ENCODE data around the gene SYVN1.
A peak's percentile ranks its signal among the peaks of the same experiment; 100 is the strongest.
"Not testable (repeated sequence)": the region's sequence is repeated elsewhere in the genome, so short reads cannot be mapped to it uniquely, and the experiment has no call there.

Gene SYVN1

GRCh38 chr11:65134240-65134951, at the start of gene SYVN1:
TSS of gene SYVN1 (minus strand) at chr11:65134519. CDS start at chr11:65133601, 918 bp downstream.
- intact Hi-C loops (cut with micrococcal nuclease), result loop anchor here (1.0 to 2.0 kb wide), 2 partner anchors 16 to 47 kb away; partner anchors contain the start of gene CAPN1
- peaks cover 32% of the 10 kb centered on the region for H3K4me1 Mint-ChIP-seq (ENCODE audit: low read depth)

DNA sequence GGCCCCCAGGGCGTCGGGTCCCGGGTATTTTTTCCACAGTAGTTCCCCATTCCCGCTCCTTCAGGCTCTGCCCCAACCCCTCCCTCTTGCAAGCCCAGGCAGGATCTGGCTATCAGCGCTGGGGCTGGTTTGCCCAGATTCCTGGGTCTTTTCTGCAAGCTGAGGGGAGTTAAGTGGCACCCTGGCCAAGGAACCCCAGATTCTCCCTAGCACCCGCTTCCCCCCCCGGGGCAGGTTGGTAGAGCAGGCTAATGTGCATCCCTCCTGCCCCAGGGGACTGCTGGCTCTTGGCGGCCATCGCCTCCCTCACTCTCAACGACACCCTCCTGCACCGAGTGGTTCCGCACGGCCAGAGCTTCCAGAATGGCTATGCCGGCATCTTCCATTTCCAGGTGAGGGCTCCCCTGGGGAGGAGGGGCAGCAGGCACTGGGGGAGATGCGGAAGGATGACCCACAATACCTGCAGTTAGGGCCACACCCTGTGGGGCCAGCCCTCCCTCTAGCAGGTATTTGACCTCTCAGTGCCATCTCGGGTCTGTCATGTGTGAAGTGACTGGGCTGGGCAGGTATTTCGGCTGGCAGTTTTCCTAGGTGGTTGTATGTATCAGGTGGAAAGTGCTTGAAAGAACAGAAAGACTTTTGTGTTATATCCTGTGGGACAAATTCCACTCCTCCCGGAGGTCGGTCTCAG, 49.0 kb upstream of the SYVN1 start:
- Mint-ChIP-seq H3K4me3 (peak overlapping the region; percentile 82), H3K27me3 (no peaks in the 10 kb centered on the region), H3K4me1 (ENCODE audit: low read depth) (peaks cover 43% of the 10 kb centered on the region), H3K27ac (no peak overlapping the region), H3K36me3 (ENCODE audit: low read depth) (peaks cover 64% of the 10 kb centered on the region), H3K9me3 (no peaks in the 10 kb centered on the region)
- intact Hi-C loops (cut with micrococcal nuclease), result no loop called here

More at GRCh38 chr11:65134240-65134951, at the start of gene SYVN1:
- Mint-ChIP-seq H3K27me3 (no peaks in the 10 kb centered on the region), H3K4me3 (peak within 1 kb of the TSS; percentile 89), H3K36me3 (ENCODE audit: low read depth) (peaks cover 59% of the 10 kb centered on the region), H3K9me3 (no peaks in the 10 kb centered on the region), H3K27ac (peak within 1 kb of the TSS; percentile 99)

- Mint-ChIP-seq H3K4me3 (peak overlapping the region; percentile 82), H3K9me3 (no peaks in the 10 kb centered on the region), H3K27me3 (no peaks in the 10 kb centered on the region), H3K27ac (peak overlapping the region; percentile 91), H3K36me3 (ENCODE audit: low read depth) (peaks cover 56% of the 10 kb centered on the region), H3K4me1 (ENCODE audit: low read depth) (peaks cover 42% of the 10 kb centered on the region)
- intact Hi-C loops (cut with micrococcal nuclease), result no loop called here
Observed at GRCh38 chr11:65182258-65183170, 48.2 kb upstream of the SYVN1 start.

- no peaks in the 10 kb centered on the region for H3K9me3 Mint-ChIP-seq
- peaks cover 34% of the 10 kb centered on the region for H3K4me1 Mint-ChIP-seq (ENCODE audit: low read depth)
- H3K4me3 Mint-ChIP-seq, result peak within 1 kb of the TSS; percentile 82
- intact Hi-C loops (cut with micrococcal nuclease), result loop anchor here (1.0 to 2.0 kb wide), 2 partner anchors 31 to 47 kb away; partner anchors contain the start of gene SYVN1
- H3K36me3 Mint-ChIP-seq (ENCODE audit: low read depth), result peaks cover 48% of the 10 kb centered on the region
- no peaks in the 10 kb centered on the region for H3K27me3 Mint-ChIP-seq
- H3K27ac Mint-ChIP-seq, result peak within 1 kb of the TSS; percentile 91
Observed at GRCh38 chr11:65181569-65182257, 47.4 kb upstream of the SYVN1 start, which contains the start of gene CAPN1. TSS of gene CAPN1 (plus strand) at chr11:65181928. CDS start at chr11:65182702, 774 bp downstream.

DNA sequence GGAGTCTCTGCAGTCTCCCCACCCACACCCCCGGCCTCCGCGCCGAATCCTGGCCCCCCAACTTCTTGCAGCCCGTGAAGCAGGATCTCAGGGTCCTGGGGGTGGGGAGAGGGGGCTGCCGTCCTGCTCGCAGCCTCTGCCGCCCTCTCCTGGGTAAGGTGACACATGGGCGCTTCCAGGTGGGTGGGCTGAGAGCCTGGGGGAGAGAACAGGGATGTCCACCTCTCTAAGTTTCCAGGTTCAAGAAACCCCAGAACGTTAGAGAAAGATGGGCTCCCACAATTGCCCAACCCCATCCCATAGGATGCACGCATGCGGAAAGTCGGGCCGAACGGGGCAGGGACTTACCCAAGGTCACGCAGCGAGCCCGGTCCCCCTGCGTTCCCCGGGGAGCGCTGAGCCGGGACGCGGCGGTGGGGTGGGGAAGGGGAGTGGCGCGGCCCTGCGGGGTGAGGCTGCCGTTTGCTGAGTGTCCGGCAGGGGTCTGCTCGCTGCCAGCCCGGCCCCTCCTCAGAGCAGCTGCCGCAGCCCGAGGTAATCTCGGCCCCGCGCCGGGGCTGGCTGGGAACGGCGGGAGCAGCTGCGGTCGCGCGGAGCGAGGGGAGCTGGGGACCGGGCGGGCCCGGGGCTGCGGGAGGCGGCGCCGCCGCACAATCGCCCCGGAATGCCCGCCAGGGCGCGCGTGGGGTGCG, 46.7 kb upstream of the SYVN1 start:
- intact Hi-C loops (cut with micrococcal nuclease), result loop anchor here (1.0 to 2.0 kb wide), 2 partner anchors 30 to 47 kb away; partner anchors contain the start of gene SYVN1
- Mint-ChIP-seq H3K27ac (peak overlapping the region; percentile 91), H3K4me3 (peak overlapping the region; percentile 82), H3K4me1 (ENCODE audit: low read depth) (peaks cover 28% of the 10 kb centered on the region), H3K9me3 (no peaks in the 10 kb centered on the region), H3K36me3 (ENCODE audit: low read depth) (peaks cover 41% of the 10 kb centered on the region), H3K27me3 (no peaks in the 10 kb centered on the region)

DNA sequence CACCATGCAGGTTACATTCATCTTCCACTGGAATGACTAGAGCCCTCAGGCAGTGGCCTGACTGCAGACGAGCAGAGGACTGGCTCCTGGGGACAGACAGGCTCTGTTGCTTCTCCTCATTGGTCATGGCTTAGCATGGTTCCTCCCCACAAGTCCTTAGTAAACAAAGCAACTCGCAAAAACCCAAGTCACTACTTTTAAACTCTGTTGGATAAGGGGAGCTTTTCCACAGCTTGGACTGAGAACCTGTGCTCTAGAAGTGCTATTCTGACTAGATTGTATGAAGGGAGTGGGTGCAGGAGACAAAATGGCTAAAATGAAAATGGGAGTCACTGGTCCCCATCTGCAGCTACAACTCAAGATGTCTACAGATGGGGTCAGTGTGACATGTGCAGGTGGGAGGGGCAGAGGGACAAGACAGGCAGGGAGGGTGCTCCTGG, 40.3 kb upstream of the SYVN1 start:
- intact Hi-C loops (cut with micrococcal nuclease); H3K27me3 Mint-ChIP-seq; H3K36me3 Mint-ChIP-seq (ENCODE audit: low read depth): not testable (repeated sequence)

DNA sequence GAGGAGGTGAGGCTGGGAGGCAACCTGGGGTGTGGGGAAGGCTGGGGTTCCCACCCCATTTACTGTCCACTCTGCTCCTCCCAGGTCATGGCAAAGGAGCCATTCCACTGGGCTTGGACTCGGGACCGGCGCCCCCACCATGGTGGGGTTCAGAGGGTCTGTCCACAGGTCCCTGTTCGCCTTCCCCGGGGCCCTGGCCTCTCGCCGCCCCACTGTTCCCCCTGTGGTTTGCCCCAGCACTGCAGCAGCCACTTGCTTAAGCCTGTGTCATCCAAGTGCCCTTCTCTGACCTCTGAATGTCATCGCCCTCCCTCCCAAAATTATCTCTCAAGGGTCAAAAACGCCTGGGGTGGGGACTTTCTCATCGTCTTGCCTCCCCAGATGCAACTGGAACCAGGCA, 38.3 kb upstream of the SYVN1 start:
- peaks cover 14% of the 10 kb centered on the region for H3K4me1 Mint-ChIP-seq (ENCODE audit: low read depth)
- no peaks in the 10 kb centered on the region for H3K9me3 Mint-ChIP-seq
- peaks cover 3% of the 10 kb centered on the region for H3K27me3 Mint-ChIP-seq
- H3K27ac Mint-ChIP-seq, result peak overlapping the region; percentile 22
- intact Hi-C loops (cut with micrococcal nuclease), result no loop called here
- no peak overlapping the region for H3K4me3 Mint-ChIP-seq
- no peaks in the 10 kb centered on the region for H3K36me3 Mint-ChIP-seq (ENCODE audit: low read depth)

More for the DNA sequence above, 40.3 kb upstream of the SYVN1 start:
- not testable (repeated sequence) for H3K4me3 Mint-ChIP-seq; H3K4me1 Mint-ChIP-seq (ENCODE audit: low read depth); H3K9me3 Mint-ChIP-seq; H3K27ac Mint-ChIP-seq

DNA sequence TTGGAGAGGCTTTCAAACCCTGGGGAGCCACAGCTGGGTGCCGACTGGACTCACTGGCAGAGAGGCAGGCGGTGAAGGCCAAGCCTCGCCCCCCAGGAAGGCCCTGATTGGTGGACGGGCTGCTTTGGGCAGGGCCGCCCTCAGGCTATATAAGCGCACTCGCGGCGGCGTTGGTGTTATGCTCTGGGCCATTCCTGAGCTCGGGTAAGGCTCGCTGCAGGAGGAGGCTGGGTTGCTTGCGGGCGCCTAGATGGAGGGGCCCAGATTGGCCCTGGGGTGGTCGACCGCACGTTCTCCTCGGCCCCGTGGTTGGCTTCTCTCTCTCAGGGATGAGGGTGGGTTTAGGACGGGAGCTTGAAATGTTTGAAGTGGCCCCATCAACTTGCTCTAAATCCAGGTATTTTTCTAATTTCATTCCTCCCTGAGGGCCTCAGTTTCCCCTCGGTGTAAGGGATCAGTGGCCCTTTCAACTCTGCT, 35.8 kb upstream of the SYVN1 start, which contains the start of gene SPDYC:
SPDYC (plus strand) TSS at position 176 of the 477 bp plus-strand sequence. CDS start 1,125 bp downstream, outside the sequence.
- no peaks in the 10 kb centered on the region for H3K9me3 Mint-ChIP-seq
- no peak within 1 kb of the TSS for H3K4me3 Mint-ChIP-seq
- intact Hi-C loops (cut with micrococcal nuclease), result no loop called here
- H3K27me3 Mint-ChIP-seq, result peaks cover 3% of the 10 kb centered on the region
- peaks cover 14% of the 10 kb centered on the region for H3K4me1 Mint-ChIP-seq (ENCODE audit: low read depth)
- no peaks in the 10 kb centered on the region for H3K36me3 Mint-ChIP-seq (ENCODE audit: low read depth)
- peak within 1 kb of the TSS; percentile 70 for H3K27ac Mint-ChIP-seq

- Mint-ChIP-seq H3K4me3 (no peak overlapping the region), H3K36me3 (ENCODE audit: low read depth) (no peaks in the 10 kb centered on the region), H3K9me3 (no peaks in the 10 kb centered on the region), H3K4me1 (ENCODE audit: low read depth) (peaks cover 14% of the 10 kb centered on the region), H3K27me3 (peaks cover 3% of the 10 kb centered on the region), H3K27ac (peak overlapping the region; percentile 70)
- intact Hi-C loops (cut with micrococcal nuclease), result no loop called here
Observed at GRCh38 chr11:65169164-65169641, 34.9 kb upstream of the SYVN1 start.

DNA sequence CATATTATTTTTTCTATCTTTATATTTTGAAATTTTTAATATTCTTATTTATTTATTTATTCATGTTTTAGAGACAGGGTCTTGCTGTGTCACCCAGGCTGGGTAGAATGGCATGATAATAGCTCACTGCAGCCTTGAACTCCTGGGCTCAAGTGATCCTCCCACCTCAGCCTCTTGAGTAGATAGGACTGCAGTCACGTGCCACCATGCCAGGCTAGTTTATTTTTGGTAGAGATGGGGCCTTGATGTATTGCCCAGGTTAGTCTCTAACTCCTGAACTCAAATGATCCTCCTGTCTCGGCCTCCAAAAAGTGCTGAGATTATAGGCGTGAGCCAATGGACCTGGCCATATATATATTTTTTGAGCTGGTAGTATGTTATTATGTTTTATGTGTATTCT, 33.3 kb upstream of the SYVN1 start:
- Mint-ChIP-seq H3K9me3 (no peaks in the 10 kb centered on the region), H3K27me3 (peaks cover 3% of the 10 kb centered on the region), H3K27ac (no peak overlapping the region), H3K4me3 (no peak overlapping the region), H3K36me3 (ENCODE audit: low read depth) (no peaks in the 10 kb centered on the region), H3K4me1 (ENCODE audit: low read depth) (peaks cover 14% of the 10 kb centered on the region)
- intact Hi-C loops (cut with micrococcal nuclease), result no loop called here

DNA sequence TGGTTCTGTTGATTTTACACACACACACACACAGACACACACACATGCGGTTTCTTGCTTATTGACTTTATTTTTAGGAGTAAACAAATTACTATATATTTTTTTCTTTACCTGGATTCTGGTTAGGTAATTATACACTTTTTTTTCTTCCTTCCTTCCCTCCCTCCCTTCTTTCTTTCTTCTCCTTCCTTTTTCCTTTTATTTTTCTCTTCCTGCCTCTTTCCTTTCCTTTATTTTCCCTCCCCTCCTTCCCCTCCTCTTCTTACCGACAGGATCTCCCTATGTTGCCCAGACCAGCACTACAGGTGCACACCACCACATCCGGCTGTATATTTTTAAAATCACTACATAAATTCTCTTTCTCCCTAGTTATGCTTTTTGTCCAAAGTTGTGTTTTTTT, 32.6 kb upstream of the SYVN1 start:
- intact Hi-C loops (cut with micrococcal nuclease), result no loop called here
- Mint-ChIP-seq H3K27me3 (no peaks in the 10 kb centered on the region), H3K9me3 (no peaks in the 10 kb centered on the region), H3K27ac (no peak overlapping the region), H3K36me3 (ENCODE audit: low read depth) (no peaks in the 10 kb centered on the region), H3K4me1 (ENCODE audit: low read depth) (peaks cover 14% of the 10 kb centered on the region), H3K4me3 (no peak overlapping the region)
